Measurements from ENCODE around the gene ZNF385D.

ZNF385D gene

DNA sequence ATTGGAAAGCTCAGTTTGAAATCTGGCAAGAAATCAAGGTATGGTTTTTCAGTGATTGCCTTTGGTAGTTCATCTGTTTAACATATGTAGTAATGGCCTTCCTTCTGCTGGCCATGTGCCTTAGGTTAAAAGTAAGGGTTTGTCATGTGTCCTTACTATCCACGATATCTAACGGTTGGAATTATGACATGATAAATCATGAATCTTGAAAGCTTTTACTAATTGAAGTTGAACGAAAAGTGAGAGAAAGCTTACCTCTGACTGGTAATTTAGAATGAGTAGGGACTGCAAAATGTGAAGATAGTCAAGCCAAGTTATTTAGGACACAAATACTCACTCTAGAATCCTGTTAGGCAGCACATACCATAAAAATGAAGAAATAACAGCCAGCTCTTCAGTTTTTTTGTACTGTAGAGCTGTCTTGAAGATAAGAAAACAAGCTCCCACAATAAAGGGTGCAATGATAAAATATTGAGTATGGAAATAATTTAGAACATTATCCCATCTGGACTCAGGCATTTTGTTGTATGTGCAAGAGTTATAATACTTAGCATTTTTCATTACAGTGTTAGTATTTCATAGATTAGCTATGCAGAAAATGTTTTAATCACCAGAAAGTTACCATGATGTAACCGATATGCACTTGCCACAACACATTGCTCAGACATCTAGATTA is 303.4 kb downstream of the ZNF385D start:
- DNase-seq (ENCODE audit: low read depth) = no peak

DNA sequence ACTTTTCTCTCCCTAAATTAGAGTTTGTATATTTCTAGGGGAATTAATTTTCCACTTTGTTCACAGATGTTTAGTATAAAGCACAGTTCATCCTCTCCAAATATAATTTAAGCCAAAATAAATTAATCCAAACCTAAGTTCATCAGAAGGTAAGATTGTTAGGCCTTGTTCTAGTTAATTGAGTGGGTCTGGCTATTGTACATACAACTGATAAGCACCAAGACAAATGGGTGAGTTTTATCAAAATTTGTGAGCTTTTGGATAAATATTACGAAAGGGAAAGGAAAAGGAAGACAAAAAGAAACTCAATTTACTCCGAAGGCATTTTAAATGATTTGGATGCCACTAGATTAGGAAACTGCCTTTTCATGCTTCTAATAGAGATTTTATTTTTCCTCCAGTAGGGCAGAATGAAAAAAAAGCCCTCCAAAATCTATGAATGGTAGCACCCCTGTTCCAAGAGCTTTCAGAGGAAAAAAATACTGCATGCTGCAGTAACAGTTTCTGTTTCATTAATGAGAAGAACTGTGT is 304.0 kb downstream of the ZNF385D start:
- DNase-seq (ENCODE audit: low read depth) = no peak

DNA sequence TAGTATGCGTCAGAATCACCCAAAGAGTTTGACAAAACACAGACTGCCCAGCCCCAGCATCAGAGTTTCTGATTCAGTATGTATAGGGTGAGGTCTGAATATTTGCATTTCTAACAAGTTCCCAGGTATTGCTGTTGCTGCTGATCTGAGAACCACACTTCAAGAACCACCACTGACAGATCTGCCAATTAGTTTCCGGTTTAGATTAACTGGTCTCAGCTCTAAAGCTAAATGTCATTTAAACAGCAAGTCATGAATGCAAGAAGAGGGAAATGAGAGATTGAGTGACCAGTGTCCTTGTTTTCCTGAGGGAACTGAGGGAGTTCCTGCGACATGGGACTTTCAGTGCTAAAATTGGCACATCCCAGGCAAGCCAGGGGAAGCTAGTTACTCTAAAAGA is 305.0 kb downstream of the ZNF385D start:
- DNase-seq (ENCODE audit: low read depth) = no peak

DNA sequence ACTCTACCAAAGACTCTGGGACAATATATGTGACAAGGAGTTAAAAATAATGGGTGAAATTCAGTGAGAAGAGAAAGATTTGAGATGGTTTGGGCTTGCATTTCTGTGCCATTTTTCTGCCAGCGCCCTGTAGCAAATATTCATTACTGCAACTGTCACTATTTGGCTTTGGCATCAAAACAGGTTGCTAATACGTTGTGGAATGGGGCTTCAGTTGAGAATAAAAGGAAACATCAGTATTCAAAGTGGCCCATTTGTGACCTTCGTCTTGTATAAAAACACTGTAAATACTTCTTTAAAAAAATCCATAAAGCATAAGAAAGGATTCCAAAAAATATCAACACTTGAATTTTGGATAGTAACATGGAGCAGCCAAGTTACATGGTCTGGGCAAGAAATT is 309.2 kb downstream of the ZNF385D start:
- DNase-seq (ENCODE audit: low read depth) = no peak

DNA sequence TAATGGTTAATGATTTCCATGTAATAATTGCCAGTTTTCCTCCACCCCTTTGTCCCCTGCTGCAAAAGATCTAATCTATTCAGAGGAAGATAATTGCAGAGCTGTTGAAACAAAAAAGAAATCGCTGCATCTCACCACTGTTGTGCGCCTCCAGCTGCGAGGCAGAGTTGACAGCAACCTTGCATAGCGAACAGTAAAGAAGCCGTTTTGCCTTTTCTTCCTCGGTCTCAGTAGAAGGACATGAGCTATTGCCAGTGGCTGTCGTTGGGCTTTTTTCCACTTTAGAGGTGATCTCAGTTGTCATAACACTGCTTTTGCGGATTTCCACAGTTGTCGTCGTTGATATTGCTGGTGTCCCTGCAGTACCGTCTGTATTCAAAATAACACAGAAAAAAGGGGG is 314.2 kb downstream of the ZNF385D start:
- no peak for DNase-seq (ENCODE audit: low read depth)

DNA sequence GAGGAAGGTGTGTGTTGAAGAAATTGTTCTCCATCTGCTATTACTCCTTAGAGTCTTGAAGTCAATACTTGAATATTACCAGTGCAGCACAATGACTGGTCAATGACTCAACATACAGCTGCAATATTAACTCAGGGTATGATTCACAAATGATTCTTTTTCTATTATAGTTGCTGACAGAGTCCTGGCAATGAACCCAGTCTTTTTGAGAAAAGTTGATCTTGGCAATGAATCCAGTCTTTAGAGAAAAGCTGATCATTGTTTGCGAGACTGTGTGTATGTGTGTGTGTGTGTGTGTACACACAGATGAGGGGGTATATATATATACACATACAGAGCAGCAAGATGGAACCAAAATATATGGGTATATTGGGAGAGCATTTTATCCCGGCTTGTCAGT is 315.1 kb downstream of the ZNF385D start:
- DNase-seq (ENCODE audit: low read depth) = no peak

DNA sequence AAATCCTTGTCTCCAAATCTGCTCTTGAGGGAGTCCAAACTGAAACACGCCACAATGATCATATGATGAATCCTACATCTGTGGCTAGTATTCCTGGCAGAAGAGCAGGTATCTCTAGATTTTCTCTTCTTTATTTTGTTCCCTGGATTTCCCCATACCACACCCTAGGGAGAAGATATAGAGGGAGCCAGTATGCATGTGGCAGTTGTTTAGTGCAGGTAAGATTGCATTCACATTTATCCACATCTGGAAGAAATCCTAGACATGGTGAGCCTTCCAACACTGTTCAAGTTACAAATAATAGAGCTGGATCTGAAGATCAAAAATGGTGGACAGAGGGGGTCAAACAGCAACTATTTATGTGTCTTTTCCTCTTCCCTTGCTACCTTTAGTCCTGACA is 316.7 kb downstream of the ZNF385D start:
- no peak for DNase-seq (ENCODE audit: low read depth)

DNA sequence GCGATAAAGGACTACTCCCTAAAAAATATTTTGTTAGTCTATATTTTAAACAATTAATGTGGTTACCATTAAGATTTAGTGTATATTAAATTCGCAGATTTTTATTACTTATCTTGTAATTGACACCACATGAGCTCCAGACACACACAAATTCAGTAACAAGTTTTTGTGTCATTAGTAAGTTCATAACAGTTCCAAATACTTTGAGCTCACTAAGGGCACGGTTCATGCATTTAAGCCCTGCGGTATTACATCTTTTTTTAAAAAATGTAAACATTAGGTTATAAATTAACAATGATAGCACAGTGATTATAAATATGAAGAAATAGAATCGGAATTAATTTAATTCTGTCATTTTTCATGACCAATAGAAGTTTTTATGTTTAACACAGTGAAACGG is 317.3 kb downstream of the ZNF385D start:
- DNase-seq (ENCODE audit: low read depth) = no peak

DNA sequence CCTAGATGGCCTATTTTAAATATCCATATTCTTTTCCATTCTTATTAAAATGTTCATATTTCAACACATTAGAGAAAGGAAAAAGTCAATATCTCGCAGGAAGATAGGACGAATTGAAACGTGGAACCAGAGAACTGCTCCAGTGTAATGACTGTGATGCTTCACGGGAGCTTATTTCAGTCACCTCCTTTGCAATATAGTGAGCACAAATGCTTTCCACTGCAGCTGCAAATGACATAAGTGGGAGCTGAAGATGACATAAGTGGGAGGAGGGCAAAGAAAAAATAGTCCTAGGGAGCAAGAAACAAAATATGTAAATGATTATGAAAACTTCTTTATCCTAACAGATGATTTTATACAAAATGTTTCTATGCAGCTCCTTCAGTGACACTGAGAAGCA is 324.1 kb downstream of the ZNF385D start:
- DNase-seq (ENCODE audit: low read depth) = no peak

DNA sequence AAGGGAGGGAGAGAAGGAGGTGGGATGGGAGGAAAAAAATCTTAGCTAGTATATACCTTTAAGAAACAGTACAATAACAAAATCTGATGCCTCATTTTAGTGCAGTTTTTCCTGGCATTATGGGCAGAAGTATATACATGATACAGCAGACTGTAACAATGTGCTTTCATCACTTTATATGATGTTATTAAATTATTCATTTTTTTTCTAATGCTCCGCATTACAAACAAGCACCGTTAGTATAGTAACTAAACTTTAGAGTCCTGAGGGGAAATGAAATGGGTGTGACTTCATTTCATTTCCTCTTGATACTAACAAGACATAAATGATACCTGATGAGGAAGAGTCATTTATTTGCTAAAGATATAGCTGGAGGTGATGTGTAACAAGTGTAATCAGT is 325.3 kb downstream of the ZNF385D start:
- DNase-seq (ENCODE audit: low read depth) = no peak

DNA sequence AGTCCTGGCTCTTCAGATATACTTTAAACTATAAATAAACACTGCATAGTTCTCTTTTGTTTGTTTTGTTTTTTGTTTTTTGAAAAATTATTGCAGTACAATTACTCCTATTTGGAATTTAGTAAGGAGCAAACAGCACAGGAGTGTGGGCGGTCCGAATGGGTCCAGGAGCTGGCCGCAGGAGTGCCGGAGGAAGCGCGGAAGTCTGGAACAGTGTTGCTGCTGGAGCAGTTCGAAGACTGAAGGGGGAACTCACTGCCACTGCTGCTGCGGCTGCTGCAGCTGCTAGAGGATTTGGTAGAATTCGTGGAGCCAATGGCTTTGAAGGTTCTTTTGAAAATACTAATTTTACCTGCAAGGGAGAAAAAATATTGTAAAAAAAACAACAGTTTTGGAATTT is 329.9 kb downstream of the ZNF385D start:
- DNase-seq (ENCODE audit: low read depth) = no peak

DNA sequence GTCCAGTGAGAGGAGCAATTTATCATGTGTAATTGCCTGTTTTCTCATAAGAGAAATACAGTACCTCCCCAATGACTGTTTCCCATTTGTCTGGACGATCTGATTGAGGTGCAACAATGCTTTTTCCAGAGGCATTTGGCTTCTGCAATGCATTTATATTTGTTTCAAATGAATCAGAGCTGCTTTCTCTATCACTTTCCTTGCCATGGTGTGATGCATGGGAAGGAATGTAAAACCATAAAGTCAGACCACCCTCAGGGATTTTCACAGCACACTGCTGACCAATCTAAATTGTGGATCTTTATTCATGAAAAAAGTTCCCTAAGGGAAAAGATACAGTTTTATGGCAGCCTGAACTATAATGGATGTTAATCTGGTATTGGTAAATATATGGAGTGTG is 333.0 kb downstream of the ZNF385D start:
- no peak for DNase-seq (ENCODE audit: low read depth)

DNA sequence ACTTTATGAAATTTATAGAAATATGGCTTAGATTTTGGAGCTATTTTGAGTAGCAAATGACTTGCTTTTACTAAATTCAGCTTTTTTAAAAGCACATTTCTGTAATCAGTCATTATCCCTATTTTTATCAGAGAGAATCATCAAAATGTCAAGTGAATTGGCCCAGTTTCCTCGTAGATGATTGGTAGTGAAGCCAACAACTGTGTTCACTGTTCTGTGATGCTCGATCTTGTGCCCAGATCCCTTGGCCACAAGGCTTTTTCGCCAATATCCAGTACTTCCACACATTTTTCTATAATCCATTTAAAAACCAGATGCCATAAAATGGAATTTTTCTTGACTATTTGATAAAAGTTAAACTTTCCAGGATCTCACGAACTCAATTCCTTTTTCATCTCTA is 336.5 kb downstream of the ZNF385D start:
- DNase-seq (ENCODE audit: low read depth) = no peak

DNA sequence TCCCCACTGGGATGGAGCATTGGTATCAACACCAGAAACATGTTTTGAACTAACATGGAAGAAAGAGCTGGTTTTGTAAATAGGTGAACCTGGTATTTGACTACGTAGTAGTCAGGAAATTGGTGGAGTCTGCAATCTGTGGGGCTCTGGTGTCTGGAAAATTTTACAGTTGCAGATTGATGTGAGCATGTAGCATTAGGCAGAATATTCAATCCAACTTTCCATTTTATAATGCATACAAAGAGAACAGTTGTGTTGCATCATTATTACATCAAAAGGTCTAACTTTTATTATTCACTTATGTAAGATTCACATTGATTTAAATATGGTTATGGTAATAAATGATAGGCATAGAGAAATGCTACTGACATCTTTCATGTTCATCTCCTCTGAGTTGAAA is 340.0 kb downstream of the ZNF385D start:
- DNase-seq (ENCODE audit: low read depth) = no peak

DNA sequence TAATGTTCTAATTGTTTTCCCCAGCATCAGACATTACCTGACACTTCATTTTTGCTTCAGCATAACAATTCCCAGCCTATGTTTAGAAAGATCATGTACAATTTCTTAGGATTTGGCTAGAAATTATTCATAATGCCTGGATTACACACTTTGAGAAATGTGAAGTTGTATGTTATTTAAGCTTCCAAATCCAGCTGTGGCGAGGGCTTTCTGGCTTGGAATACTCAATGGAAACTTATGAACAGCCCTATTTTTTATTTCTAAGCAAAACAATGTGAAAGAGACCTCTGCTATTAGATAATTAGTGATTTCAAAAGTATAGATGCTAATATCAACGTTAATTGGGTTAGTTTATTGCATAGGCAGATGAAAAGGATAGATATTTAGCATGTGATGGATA is 341.6 kb downstream of the ZNF385D start:
- DNase-seq (ENCODE audit: low read depth) = no peak

DNA sequence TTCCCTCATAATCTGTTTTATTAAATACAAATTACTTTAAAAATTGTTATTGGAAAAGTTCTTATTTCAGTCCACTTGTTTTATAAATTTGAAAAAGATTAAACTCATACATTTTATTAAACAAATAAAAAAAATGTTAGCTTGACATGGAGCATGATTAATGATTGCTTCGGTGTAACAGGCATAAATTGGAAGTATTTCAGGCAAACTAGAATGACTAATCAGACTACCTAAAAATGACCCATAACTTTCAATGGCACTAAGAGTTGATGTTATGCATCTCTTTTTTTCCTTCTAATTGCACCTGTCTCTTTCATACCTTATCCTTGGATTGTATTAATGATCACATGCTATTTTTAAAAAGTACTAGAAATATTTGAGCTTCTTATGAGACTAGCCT is 343.3 kb downstream of the ZNF385D start:
- no peak for DNase-seq (ENCODE audit: low read depth)

DNA sequence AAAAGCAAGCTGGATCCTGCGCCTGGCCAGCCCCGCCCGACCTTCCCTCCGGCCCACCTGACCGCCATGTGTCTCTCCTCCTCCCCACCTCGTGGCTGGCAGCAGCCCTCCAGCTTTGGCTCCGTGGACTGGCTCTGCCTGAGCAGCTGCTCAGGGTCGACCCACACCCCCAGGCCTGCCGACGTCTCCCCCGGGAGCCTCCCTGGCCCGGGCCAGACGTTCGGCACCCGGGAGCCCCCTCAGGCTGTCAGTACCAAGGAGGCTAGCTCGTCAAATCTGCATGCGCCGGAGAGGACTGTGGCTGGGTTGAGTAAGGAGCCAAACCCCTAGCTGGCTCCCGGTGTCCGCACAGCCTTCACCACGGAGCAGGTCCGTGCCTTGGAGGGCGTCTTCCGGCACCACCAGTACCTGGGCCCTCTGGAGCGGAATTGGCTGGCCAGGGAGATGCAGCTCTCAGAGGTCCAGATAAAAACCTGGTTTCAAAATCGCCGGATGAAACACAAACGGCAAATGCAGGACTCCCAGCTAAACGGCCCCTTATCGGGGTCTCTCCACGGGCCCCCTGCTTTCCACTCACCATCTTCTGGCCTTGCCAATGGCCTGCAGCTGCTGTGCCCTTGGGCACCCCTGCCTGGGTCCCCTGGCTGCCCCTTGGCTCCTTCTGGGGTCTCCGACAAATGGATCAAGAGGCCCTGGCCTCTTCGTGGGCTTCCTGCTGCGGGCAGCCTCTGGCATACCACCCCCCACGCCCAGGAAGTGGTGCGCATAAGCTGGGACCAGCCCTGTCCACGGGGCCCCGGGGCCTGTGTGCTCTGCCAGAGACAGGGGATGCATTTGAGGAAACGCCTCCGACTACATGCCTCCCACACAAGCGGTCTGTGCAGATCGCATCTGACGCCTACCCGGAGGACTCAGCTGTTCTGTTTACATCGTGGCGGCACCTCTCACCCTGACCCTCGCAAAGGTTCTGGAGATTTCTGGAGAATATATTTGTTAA is 345.0 kb downstream of the ZNF385D start:
- DNase-seq (ENCODE audit: low read depth) = no peak

DNA sequence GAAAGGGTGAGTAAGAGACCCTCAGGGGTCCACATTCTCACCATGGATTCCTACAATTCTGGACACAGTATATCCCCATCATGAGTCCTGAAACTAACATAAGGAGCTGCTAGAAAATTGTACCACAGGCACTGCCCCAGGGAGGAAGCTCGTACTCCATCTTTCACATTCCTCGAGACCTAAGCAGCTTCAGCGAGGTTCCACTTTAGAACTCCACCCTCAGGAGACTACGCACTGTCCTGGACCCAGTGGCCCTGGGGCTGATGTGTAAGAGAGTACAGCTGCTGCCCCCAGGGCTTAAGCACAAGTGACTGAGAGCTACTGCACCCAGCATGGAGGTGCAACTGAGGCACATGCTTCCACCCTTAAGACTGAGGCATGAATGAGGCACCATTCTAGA is 352.5 kb downstream of the ZNF385D start:
- DNase-seq (ENCODE audit: low read depth) = no peak

DNA sequence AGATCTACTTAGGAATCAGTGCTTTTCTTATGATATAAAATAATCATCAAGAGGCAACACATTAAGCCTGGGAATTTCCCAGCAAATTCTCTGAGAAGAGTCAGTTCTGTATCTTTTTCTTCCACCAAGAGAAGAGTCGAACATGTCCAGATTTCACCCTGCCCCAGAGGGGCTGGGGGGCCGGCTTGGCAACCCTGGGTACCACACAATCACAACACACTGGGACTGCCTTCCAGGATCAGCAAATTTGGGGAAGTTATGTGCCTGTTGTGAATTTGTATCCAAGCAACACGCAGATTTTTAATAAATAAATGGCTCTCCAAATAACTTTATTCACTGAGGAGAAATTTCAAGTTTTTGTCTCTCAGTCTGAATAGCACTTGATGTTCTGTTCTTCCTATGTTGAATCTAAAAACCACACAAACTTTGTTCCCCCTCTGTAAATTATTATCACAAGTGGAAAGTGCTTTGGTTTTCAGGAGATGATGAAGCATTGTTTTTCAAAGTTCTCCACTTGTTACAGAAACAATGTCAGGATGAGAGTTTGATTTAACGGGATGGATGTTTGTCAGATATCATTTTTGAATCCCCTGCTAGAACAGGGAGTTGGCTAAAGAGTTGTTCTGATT is 357.2 kb downstream of the ZNF385D start:
- DNase-seq (ENCODE audit: low read depth) = no peak

DNA sequence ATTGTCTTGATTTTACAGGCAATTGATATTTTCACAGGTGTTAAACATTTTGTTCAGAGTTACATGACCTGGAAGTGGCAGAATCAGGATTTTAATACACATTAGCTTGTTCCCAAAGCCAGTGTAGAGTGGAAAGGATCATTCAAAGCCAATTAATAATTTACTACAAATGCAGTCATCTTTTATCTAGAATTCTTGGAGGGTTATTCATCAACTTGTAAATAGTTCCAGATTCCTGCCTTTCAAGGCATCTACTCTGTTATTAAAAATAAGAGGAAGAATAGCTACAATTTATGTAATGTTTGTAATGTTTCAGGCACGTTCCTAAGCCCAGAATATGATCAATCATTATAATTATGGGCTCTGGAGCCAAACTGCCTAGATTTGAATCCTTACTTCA is 358.5 kb downstream of the ZNF385D start:
- no peak for DNase-seq (ENCODE audit: low read depth)

DNA sequence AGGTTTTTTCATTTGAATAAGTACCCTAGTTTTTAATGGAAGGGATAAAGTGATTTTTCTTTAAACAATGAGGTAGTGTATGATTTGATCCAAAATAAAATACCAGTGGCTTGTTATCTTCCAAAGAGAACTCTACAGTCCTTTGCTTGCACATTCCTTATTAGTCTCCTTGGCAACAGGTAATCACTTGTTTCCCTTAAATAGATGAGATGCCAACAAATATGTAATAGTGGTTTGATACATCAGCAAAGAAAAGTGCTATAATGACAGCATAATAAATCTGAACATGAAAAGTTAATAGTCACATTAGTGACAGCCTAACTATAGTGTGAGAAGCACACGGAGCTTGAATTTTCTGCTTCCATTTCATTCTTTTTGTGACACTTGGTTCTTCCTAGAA is 360.2 kb downstream of the ZNF385D start:
- no peak for DNase-seq (ENCODE audit: low read depth)

DNA sequence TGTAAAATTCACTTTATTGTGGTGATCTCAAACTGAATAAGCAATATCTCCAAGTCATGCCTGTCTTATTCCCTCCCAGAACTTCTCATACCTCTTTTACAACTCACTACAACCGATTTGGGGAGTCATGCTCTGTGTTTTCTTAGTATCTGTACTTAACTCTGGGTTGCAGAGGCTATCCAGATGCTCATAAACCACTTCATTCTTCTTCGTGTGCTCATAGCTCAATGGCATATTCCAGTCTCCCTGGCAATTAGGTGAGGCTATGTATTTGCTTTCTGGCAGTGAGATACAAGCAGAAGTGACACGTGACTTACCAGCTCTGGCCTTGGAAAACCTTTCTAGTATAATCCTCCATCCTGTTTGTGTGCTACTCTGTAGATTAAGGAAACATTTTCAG is 360.9 kb downstream of the ZNF385D start:
- no peak for DNase-seq (ENCODE audit: low read depth)

All from activated T-cell treated with anti-CD3 and anti-CD28 coated beads for 48 hours (primary cell).